GM13976 (cell line): ENCODE data around the gene DHX16.

Source experiments
- DNase-seq: peaks from one replicate; pipeline ENCODE4 v3.0.0; 2012; ENCODE audit warnings: low spot score
- CTCF ChIP-seq: IDR thresholded peaks from 2 replicates; pipeline ENCODE4 v1.5.1; 2012; ENCODE audit warnings: borderline replicate concordance, mild to moderate bottlenecking; ENCODE audit not compliant: insufficient read depth; ENCODE audit errors: extremely low read depth, missing control alignments, control extremely low read depth
- in situ Hi-C: fragments of 300-500 bp; cut with MboI; formaldehyde crosslinking; loops from one replicate; pipeline ENCODE4 v1.12.0; 2022; ENCODE audit warnings: low sequenced_read_pairs, mixed read lengths, inconsistent platforms; ENCODE audit not compliant: unreplicated experiment

DHX16 gene

GRCh38 chr6:30611856-30612194 lies 61.0 kb downstream of the DHX16 start:
- no peak for DNase-seq
- in situ Hi-C loops, result no loop called here

GRCh38 chr6:30611150-30611855 lies 61.5 kb downstream of the DHX16 start:
- in situ Hi-C loops, result no loop called here
- no peak for TF ChIP-seq CTCF
- no peak for DNase-seq

More at GRCh38 chr6:30611856-30612194, 61.0 kb downstream of the DHX16 start:
- no peak for TF ChIP-seq CTCF

- in situ Hi-C loops, result no loop called here
- no peak for DNase-seq
- TF ChIP-seq CTCF, result no peak
Measured at GRCh38 chr6:30610065-30610464, 62.7 kb downstream of the DHX16 start.

GRCh38 chr6:30603961-30604360 lies 68.8 kb downstream of the DHX16 start:
- no peak for DNase-seq
- in situ Hi-C loops, result no loop called here
- TF ChIP-seq CTCF, result no peak
